ENCODE data around the gene P2RX6.
"Not testable (repeated sequence)": the region's sequence is repeated elsewhere in the genome, so short reads cannot be mapped to it uniquely, and the experiment has no call there.

P2RX6 gene

GRCh38 chr22:21052715-21053459, 37.9 kb downstream of the P2RX6 start:
- no peak for DNase-seq (ENCODE audit: low read depth)

- DNase-seq (ENCODE audit: low read depth), result no peak
Observed at GRCh38 chr22:21054046-21054713, 39.2 kb downstream of the P2RX6 start.

- DNase-seq (ENCODE audit: low read depth), result no peak
Observed at GRCh38 chr22:21054714-21055563, 40.0 kb downstream of the P2RX6 start.

GRCh38 chr22:21055564-21055834, 40.5 kb downstream of the P2RX6 start:
- no peak for DNase-seq (ENCODE audit: low read depth)

- DNase-seq (ENCODE audit: low read depth), result no peak
Observed at GRCh38 chr22:21055880-21056319, 40.9 kb downstream of the P2RX6 start.

GRCh38 chr22:21060363-21060762, 45.4 kb downstream of the P2RX6 start:
- DNase-seq (ENCODE audit: low read depth), result not testable (repeated sequence)

GRCh38 chr22:21061660-21062321, 46.8 kb downstream of the P2RX6 start:
- DNase-seq (ENCODE audit: low read depth), result not testable (repeated sequence)

- DNase-seq (ENCODE audit: low read depth), result not testable (repeated sequence)
Observed at GRCh38 chr22:21064425-21064824, 49.5 kb downstream of the P2RX6 start.

GRCh38 chr22:21064917-21065864, 50.2 kb downstream of the P2RX6 start:
- no peak for DNase-seq (ENCODE audit: low read depth)

GRCh38 chr22:21067075-21067900, 52.3 kb downstream of the P2RX6 start:
- DNase-seq (ENCODE audit: low read depth), result no peak

GRCh38 chr22:21067901-21068680, 53.1 kb downstream of the P2RX6 start:
- DNase-seq (ENCODE audit: low read depth), result no peak

GRCh38 chr22:21068681-21069276, 53.8 kb downstream of the P2RX6 start:
- DNase-seq (ENCODE audit: low read depth), result no peak

- DNase-seq (ENCODE audit: low read depth), result no peak
Observed at GRCh38 chr22:21069375-21069774, 54.4 kb downstream of the P2RX6 start.

- no peak for DNase-seq (ENCODE audit: low read depth)
Observed at GRCh38 chr22:21070690-21071615, 56.0 kb downstream of the P2RX6 start.

GRCh38 chr22:21071796-21072195, 56.8 kb downstream of the P2RX6 start:
- not testable (repeated sequence) for DNase-seq (ENCODE audit: low read depth)

GRCh38 chr22:21073023-21073422, 58.1 kb downstream of the P2RX6 start:
- DNase-seq (ENCODE audit: low read depth), result no peak

- DNase-seq (ENCODE audit: low read depth), result no peak
Observed at GRCh38 chr22:21073482-21073881, 58.5 kb downstream of the P2RX6 start.

Data from stimulated activated CD8-positive, alpha-beta memory T cell treated with anti-CD3 and anti-CD28 coated beads, Interleukin-12 subunit alpha, Interleukin-12 subunit beta, amount 100 ng/mL, for 1 hour (primary cell).